HFF-Myc (cell line): ENCODE results near the gene ATG9B.

Experiments used
- DNase-seq: peaks from one replicate; pipeline ENCODE4 v3.0.0-alpha.2; 2011; ENCODE audit warnings: low read depth; ENCODE audit errors: extremely low read depth
- H3K4me3 ChIP-seq: replicated peaks from 2 replicates; pipeline ENCODE4 v1.5.1; 2011; ENCODE audit warnings: low read depth, mild to moderate bottlenecking, control low read depth, low read length
- TF ChIP-seq, protein P1 (sequence below): IDR thresholded peaks from 2 replicates; pipeline ENCODE4 v1.5.1; 2012; ENCODE audit warnings: mild to moderate bottlenecking, low read depth, low read length, control low read depth; ENCODE audit errors: missing control alignments

The ATG9B gene

DNA sequence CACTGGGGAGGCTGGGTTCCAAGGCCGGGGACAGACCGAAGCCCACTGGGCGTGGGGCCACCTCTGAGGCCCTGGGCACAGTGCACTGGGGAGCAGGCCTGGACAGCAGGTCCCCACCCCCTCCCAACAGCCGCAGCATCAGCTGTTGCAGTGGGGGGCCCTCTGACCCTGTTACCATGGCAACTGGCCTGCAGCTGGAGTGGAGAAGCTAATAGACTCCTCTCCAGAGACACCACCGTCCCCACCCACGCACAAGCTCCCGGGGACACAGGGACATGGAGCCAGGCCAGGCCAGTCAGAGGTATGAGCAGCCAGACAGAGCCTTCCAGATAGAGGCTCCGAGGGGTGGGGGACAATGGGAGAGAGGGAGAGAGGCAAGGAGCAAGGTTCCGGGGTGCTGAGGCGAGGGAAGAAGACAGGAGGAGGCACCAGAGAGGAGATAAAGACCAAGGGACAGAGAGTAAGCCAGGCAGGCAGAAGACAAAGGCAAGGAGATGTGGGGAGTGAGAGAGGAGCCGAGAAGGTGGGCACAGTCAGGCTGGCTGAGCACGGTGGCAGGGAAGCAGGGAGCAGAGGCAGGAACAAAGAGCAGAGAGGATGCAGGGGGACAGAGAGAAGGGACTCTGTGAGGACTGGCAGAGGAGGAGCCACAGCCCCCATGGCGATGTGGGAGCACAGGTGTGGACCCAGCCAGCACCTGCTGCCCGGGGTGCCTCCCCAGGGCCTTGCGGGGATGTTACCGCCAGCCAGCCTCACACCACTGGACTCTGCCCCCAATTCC lies 52.9 kb downstream of the ATG9B start:
- H3K4me3 ChIP-seq = no peak overlapping the region
- TF ChIP-seq, protein P1, sequence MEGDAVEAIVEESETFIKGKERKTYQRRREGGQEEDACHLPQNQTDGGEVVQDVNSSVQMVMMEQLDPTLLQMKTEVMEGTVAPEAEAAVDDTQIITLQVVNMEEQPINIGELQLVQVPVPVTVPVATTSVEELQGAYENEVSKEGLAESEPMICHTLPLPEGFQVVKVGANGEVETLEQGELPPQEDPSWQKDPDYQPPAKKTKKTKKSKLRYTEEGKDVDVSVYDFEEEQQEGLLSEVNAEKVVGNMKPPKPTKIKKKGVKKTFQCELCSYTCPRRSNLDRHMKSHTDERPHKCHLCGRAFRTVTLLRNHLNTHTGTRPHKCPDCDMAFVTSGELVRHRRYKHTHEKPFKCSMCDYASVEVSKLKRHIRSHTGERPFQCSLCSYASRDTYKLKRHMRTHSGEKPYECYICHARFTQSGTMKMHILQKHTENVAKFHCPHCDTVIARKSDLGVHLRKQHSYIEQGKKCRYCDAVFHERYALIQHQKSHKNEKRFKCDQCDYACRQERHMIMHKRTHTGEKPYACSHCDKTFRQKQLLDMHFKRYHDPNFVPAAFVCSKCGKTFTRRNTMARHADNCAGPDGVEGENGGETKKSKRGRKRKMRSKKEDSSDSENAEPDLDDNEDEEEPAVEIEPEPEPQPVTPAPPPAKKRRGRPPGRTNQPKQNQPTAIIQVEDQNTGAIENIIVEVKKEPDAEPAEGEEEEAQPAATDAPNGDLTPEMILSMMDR = no peak
- no peak for DNase-seq

DNA sequence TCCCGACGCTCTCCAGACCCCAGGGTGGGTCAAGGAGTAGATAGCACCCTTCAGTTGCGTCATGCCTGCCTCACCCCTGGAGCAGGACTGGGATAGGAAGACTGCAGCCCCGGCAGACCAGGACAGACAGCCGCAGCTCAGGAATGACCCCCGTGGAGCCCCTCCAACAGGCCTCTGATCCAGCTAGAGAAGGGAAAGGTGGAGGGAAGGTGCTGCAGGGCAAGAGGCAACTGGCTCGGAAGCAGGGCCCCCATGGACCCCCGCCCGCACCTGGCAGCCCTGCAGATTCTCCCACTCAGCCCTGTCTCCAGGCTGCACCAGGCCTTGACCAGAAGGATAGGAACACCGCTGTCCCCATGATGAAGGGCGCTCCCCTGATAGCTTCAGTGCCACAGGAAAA lies 53.9 kb downstream of the ATG9B start:
- H3K4me3 ChIP-seq = no peak overlapping the region
- TF ChIP-seq, protein P1 = no peak
- no peak for DNase-seq

DNA sequence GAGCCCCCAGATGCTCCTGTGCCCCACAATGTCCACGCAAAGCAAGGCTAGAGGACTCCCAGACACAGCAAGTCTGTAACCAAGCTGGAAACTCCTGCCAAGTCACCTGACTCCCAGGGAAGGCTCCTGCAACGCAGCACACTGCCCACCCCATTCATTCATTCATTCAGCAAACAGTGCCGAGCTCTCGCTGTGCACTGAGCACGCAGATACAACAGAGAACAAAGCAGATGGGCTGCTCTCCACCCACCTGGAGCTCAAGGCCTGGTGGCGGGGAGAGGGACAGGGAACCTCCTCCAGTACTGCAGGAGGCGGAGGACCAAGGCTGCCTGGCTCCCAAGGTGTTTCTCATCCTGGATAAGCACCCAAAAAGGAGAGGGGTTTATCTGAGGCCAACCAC lies 54.8 kb downstream of the ATG9B start:
- no peak for DNase-seq
- H3K4me3 ChIP-seq = no peak overlapping the region
- TF ChIP-seq, protein P1 = no peak

DNA sequence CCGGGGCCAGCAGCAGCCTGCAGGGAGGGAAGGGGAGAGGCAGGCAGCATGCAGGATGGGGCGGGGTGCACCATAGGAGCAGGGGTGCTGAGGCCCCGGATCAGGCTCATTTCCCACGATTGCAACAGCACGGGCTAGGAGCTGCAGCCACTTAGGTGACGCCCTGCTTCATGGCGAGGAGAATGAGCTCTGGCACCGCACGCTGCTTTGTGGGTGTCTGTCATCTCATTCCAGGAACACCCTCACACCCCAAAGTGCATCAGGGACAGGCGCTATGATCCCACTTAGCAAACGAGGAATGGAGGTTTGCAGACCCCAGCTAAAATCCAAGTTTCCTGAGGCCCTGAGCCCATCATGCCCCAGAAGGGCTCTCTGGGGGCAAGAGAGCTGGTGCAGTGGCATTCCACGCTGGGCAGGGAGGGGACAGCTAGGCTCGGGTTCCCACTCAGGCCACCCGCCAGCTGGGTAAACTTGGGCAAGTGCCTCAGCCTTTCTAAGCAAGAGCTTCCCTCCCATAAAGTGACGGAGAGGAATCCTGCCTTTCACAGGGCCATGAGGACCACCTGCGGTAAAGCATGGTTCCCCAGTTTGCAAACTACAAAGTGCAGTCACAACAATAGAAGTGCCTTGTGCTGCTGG lies 55.4 kb downstream of the ATG9B start:
- TF ChIP-seq, protein P1 = no peak
- H3K4me3 ChIP-seq = no peak overlapping the region
- no peak for DNase-seq

DNA sequence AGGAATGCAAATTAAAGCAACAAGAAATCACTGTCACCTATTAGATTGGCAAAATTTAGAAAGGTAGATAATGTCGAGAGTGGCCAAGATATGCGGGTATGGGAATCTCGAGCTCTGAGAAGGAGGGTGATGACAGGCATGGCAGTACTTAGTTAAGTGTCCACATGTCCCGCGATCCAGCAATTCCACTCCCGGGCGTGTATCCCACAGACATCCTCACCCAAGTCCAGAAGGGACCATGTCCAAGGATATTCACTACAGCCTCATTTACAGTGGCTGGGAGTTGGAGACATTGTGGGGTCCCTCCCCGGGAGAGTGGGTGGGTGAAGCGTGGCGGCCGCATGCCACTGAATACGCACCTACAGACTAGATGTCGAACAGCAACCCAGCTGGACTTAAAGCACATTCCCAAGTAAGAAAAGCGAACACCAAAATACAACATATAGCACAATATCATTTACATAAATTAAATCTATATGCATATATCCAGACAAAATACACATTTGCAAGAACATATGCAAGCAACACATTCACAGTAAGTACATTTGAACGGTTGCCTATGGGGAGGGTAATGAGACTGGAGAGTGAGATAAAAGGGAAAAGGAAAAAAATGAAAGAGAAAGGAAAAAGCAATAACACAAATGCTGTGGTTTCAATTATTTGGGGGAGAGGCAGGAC lies 56.1 kb downstream of the ATG9B start:
- H3K4me3 ChIP-seq = no peak overlapping the region
- DNase-seq = no peak
- TF ChIP-seq, protein P1 = no peak

DNA sequence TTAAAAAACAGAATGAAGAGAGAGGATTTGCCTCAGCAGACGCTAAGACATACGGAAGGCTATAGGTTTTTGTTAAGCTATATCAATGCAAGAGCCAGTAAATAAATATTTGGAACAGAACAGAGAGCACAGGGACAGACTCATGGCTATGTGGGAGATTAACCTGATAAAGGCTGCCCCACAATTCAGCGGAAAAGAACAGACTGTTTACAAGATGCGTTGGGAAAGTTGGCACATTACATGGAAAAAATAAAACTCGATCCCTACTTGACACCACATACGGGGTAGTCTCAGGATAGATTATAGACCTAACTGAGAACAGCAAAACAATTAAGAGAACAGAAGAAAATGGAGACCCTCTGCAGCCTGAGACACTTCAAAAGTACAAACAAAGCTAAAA lies 56.9 kb downstream of the ATG9B start:
- TF ChIP-seq, protein P1 = no peak
- DNase-seq = no peak
- no peak overlapping the region for H3K4me3 ChIP-seq
